Measurements from ENCODE around the gene ZNF74. TPM values are rescaled to one million over a fixed set of nuclear protein-coding genes. Genes with fewer than 3 reads are reported as not detected.
"Not testable (repeated sequence)": the region's sequence is repeated elsewhere in the genome, so short reads cannot be mapped to it uniquely, and the experiment has no call there.

ZNF74 gene
- total and polyA plus RNA-seq, 8 donors: 5.0 to 9.1 (median 5.7) TPM

- ATAC-seq; H3K9me3 ChIP-seq; H3K4me3 ChIP-seq; H3K27ac ChIP-seq; DNase-seq; H3K27me3 ChIP-seq; FAIRE-seq; H3K36me3 ChIP-seq; H3K4me1 ChIP-seq; intact Hi-C loops (cut with DNase I): not testable (repeated sequence)
- WGBS, 2 donors: 88 to 94% methylated on average over 115 to 145 of the region's 145 CpGs
These were observed 32.8 kb upstream of the ZNF74 start for GRCh38 chr22:20360866-20361751.

DNA sequence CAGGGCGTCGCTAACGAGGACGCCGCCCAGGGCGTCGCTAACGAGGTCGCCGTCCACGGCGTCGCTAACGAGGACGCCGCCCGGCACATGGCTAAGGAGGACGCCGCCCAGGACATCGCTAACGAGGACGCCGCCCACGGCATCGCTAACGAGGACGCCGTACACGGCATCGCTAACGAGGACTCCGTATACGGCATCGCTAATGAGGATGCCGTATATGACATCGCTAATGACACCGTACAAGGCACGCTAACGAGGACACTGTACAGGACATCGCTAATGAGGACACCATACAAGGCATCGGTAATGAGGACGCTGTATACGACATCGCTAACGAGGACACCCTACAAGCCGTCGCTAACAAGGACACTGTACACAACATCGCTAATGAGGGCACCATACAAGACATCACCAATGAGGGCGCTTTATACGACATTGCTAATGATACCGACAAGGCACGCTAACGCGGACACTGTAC is 32.2 kb upstream of the ZNF74 start:
- H3K9me3 ChIP-seq; H3K36me3 ChIP-seq; H3K4me3 ChIP-seq; DNase-seq; FAIRE-seq; H3K27me3 ChIP-seq; ATAC-seq; intact Hi-C loops (cut with DNase I); H3K4me1 ChIP-seq; H3K27ac ChIP-seq: not testable (repeated sequence)
- WGBS, 2 donors: 90 to 93% methylated on average over 54 of the region's 54 CpGs

DNA sequence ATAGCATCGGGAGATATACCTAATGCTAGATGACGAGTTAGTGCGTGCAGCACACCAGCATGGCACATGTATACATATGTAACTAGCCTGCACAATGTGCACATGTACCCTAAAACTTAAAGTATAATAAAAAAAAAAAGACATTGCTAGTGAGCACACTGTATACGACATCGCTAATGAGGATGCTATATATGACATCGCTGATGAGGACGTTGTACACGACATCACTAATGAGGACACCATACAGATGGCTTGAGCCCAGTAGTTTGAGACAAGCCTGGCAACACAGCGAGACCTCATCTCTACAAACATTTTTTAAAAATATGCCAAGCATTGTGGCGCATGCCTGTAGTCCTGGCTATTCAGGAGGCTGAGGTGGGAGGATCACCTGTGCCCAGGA is 31.5 kb upstream of the ZNF74 start:
- H3K4me1 ChIP-seq; H3K27me3 ChIP-seq; ATAC-seq; FAIRE-seq; H3K36me3 ChIP-seq; H3K27ac ChIP-seq; DNase-seq; H3K4me3 ChIP-seq; H3K9me3 ChIP-seq; intact Hi-C loops (cut with DNase I): not testable (repeated sequence)
- WGBS, 2 donors: 93% methylated on average over 10 of the region's 10 CpGs

DNA sequence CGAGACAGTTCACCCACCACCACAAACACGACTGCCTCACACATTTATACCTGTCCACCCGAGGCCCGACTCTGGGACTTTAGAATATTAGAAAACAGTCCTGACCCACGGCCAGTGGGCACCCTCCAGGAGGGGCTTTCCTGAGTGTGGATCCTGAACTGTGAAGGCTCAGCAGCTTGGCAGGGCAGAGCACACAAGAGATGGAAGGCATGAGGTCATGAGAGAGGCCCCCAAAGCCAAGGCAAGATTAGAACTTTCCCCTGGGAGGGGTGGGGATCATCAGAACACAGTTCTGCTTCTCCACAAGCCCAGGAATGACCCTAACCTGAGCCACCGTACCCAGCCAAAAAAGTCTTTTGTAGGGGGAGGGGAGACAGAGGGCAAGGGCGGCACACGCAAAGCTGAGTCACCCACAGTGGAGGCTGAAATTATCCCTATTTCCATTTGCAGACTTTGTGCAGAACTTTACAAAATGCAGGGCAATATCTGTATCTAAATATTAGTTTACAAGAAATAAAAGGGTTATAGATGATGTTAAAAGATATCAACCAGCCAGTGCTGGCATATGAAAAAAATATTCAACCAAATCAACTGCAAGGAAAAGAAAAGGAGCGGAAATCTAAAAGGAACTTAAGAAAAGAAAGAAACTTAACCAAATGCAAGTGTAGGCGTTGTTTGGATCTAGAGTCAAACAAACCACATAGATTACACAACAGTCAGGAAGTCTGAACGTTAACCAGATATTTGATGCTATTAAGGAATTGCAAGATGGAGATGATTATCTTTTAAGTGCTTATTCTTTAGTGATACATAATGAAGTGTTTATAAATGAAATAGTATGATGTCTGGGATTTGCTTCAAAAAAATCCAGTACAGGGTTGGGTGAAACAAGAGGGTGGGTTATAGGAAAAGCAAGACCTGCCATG is 29.4 kb upstream of the ZNF74 start:
- H3K4me1 ChIP-seq; intact Hi-C loops (cut with DNase I); H3K27ac ChIP-seq; H3K9me3 ChIP-seq; H3K27me3 ChIP-seq; DNase-seq; H3K36me3 ChIP-seq; H3K4me3 ChIP-seq; FAIRE-seq: not testable (repeated sequence)
- peak in 1 of 4 donors; percentile 41 for ATAC-seq
- 54 to 58% methylated on average over 11 of the region's 11 CpGs for WGBS, 2 donors

- H3K9me3 ChIP-seq; H3K4me3 ChIP-seq; H3K27ac ChIP-seq; H3K36me3 ChIP-seq; DNase-seq; FAIRE-seq; ATAC-seq; intact Hi-C loops (cut with DNase I); H3K4me1 ChIP-seq; H3K27me3 ChIP-seq: not testable (repeated sequence)
- WGBS, 2 donors: 70 to 80% methylated on average over 9 of the region's 9 CpGs
These were observed 27.1 kb upstream of the ZNF74 start for GRCh38 chr22:20366841-20367240.

GRCh38 chr22:20368875-20369274 is 25.1 kb upstream of the ZNF74 start:
- ATAC-seq; H3K4me1 ChIP-seq; FAIRE-seq; H3K4me3 ChIP-seq; H3K27me3 ChIP-seq; intact Hi-C loops (cut with DNase I); DNase-seq; H3K27ac ChIP-seq; H3K36me3 ChIP-seq; H3K9me3 ChIP-seq: not testable (repeated sequence)
- 74 to 92% methylated on average over 8 to 9 of the region's 9 CpGs for WGBS, 2 donors

GRCh38 chr22:20371687-20372086 is 22.3 kb upstream of the ZNF74 start:
- 80% methylated on average over 1 of the region's 6 CpGs; no CpG with 5 or more reads in 1 of the 2 donors for WGBS, 2 donors
- H3K4me1 ChIP-seq; DNase-seq; ATAC-seq; FAIRE-seq; H3K27me3 ChIP-seq; H3K9me3 ChIP-seq; H3K4me3 ChIP-seq; intact Hi-C loops (cut with DNase I); H3K27ac ChIP-seq; H3K36me3 ChIP-seq: not testable (repeated sequence)

- H3K27ac ChIP-seq; H3K27me3 ChIP-seq; H3K4me3 ChIP-seq; intact Hi-C loops (cut with DNase I); H3K9me3 ChIP-seq; H3K4me1 ChIP-seq; FAIRE-seq; H3K36me3 ChIP-seq; DNase-seq: not testable (repeated sequence)
- peak in 2 of 4 donors; percentile 63 to 79 for ATAC-seq
- WGBS, 2 donors: 37 to 38% methylated on average over 6 to 8 of the region's 8 CpGs
These were observed 21.5 kb upstream of the ZNF74 start for GRCh38 chr22:20372406-20372854.

DNA sequence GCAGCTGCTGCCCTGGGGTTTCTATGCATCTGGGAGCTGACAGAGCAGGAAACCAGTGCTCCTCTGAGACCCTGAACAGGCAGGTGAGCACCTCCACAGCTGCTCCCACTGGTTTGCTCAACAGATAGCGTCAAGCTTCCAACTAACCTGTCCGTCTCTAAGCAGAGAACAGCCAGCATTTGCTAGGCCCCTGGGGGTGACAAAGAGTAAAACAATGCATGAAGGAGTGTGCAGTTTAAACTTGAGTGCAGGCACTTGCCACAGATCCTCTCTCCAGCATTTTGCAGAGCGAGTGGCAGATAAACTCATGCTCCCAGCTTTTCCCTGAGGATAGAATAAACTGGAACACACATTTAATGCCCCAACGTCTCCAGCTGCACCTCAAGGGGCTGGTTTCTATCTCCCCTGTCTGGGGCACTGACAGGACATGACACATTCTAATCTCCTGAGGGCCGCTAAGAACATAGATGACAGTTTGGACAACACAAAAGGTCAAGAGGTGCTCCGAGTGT is 20.7 kb upstream of the ZNF74 start:
- H3K27me3 ChIP-seq; FAIRE-seq; H3K36me3 ChIP-seq; H3K4me1 ChIP-seq; H3K4me3 ChIP-seq; H3K27ac ChIP-seq; H3K9me3 ChIP-seq; intact Hi-C loops (cut with DNase I); DNase-seq: not testable (repeated sequence)
- WGBS, 2 donors: 74 to 81% methylated on average over 6 of the region's 6 CpGs
- ATAC-seq: peak in 1 of 4 donors; percentile 53

DNA sequence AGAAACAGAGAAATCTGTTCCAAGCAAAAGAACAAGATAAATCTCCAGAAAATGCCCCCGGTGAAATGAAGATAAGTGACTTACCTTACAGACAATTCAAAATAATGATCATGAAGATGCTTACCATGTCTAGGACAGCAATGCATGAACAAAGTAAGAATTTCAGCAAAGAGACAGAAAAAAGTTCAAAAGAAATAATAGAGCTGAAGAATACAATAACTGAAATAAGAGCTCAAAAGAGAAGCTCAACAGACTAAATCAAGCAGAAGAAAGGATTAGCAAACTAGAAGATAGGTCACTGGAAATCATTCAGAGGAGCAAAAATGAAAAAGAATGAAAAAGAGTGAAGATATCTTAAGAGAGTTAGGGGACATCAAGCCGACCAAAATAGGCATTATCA is 19.8 kb upstream of the ZNF74 start:
- H3K4me1 ChIP-seq; intact Hi-C loops (cut with DNase I); ATAC-seq; H3K36me3 ChIP-seq; H3K9me3 ChIP-seq; H3K27me3 ChIP-seq; H3K4me3 ChIP-seq; DNase-seq; FAIRE-seq; H3K27ac ChIP-seq: not testable (repeated sequence)
- 92 to 100% methylated on average over 1 of the region's 2 CpGs for WGBS, 2 donors

- H3K27me3 ChIP-seq; H3K9me3 ChIP-seq; H3K4me1 ChIP-seq; H3K4me3 ChIP-seq; H3K27ac ChIP-seq; H3K36me3 ChIP-seq; intact Hi-C loops (cut with DNase I); FAIRE-seq; DNase-seq; ATAC-seq: not testable (repeated sequence)
- WGBS, 2 donors: 87 to 93% methylated on average over 8 of the region's 8 CpGs
These were observed 17.7 kb upstream of the ZNF74 start for GRCh38 chr22:20376281-20376680.
